Left ventricle myocardium inferior (tissue), 1 donor: ENCODE measurements around the gene INPP5K. TPM values are rescaled to one million over a fixed set of nuclear protein-coding genes. Genes with fewer than 3 reads are reported as not detected.

Source experiments
- DNase-seq: peaks from one replicate; pipeline ENCODE4 v3.0.0-alpha.2; 2020
- H3K27ac ChIP-seq: fragments of 200-600 bp; replicated peaks from 2 replicates; pipeline ENCODE4 v1.8.0; 2021
- H3K27me3 ChIP-seq: fragments of 200-600 bp; 2 replicates; pipeline ENCODE4 v1.8.0; 2021; ENCODE audit warnings: low read depth
- H3K36me3 ChIP-seq: fragments of 200-600 bp; 2 replicates; pipeline ENCODE4 v1.8.0; 2021
- H3K4me1 ChIP-seq: fragments of 200-600 bp; 2 replicates; pipeline ENCODE4 v1.8.0; 2021
- H3K4me3 ChIP-seq: fragments of 200-600 bp; 2 replicates; pipeline ENCODE4 v1.8.0; 2021; ENCODE audit warnings: mild to moderate bottlenecking, moderate library complexity
- H3K9me3 ChIP-seq: fragments of 200-600 bp; replicated peaks from 2 replicates; pipeline ENCODE4 v1.8.0; 2021
- CTCF ChIP-seq: fragments of 200-600 bp; IDR thresholded peaks from 2 replicates; pipeline ENCODE4 v1.8.0; 2021; ENCODE audit warnings: antibody characterized with exemption, mild to moderate bottlenecking, borderline replicate concordance
- intact Hi-C: fragments of 100-400 bp; cut with micrococcal nuclease; formaldehyde crosslinking; loops from one replicate; pipeline ENCODE4 v1.11.0; 2022
- total RNA-seq: library from RNA; stranded (reverse); fragmentation: NEBNext Ultra II Directional; extraction: Animal tissue kit (Norgen Biotek cat#: 25700); gene quantifications from one replicate; pipeline ENCODE4 v1.2.1, GENCODE V29; 2021
- donor health status: DM: no; HTN: yes; CAD: no; lungs with severe emphysema.

The INPP5K gene
- total RNA-seq, 1 donor from 2014 or later = 35.2 TPM

- H3K27ac ChIP-seq = peak overlapping the region; percentile 75
- no peaks in the 10 kb centered on the region for H3K27me3 ChIP-seq
- H3K4me3 ChIP-seq = no peak overlapping the region
- H3K4me1 ChIP-seq = peaks cover 81% of the 10 kb centered on the region
- peaks cover 43% of the 10 kb centered on the region for H3K36me3 ChIP-seq
- peak; percentile 61 for DNase-seq
- no peak for TF ChIP-seq CTCF
- intact Hi-C loops = no loop called here
- H3K9me3 ChIP-seq = no peaks in the 10 kb centered on the region
Measured at GRCh38 chr17:1506649-1507267, 9.7 kb downstream of the INPP5K start.

GRCh38 chr17:1505586-1505985, 10.8 kb downstream of the INPP5K start:
- no peaks in the 10 kb centered on the region for H3K27me3 ChIP-seq
- no peaks in the 10 kb centered on the region for H3K9me3 ChIP-seq
- intact Hi-C loops = no loop called here
- TF ChIP-seq CTCF = no peak
- peaks cover 49% of the 10 kb centered on the region for H3K36me3 ChIP-seq
- H3K4me3 ChIP-seq = no peak overlapping the region
- H3K4me1 ChIP-seq = peaks cover 69% of the 10 kb centered on the region
- H3K27ac ChIP-seq = peak overlapping the region; percentile 75
- DNase-seq = no peak

- Histone ChIP-seq H3K4me3 (no peak overlapping the region), H3K27me3 (no peaks in the 10 kb centered on the region), H3K9me3 (no peaks in the 10 kb centered on the region), H3K4me1 (peaks cover 62% of the 10 kb centered on the region), H3K27ac (peak overlapping the region; percentile 75), H3K36me3 (peaks cover 49% of the 10 kb centered on the region)
- no peak for DNase-seq
- intact Hi-C loops = no loop called here
- TF ChIP-seq CTCF = no peak
Measured at GRCh38 chr17:1504866-1505265, 11.5 kb downstream of the INPP5K start.

- Histone ChIP-seq H3K36me3 (peaks cover 43% of the 10 kb centered on the region), H3K4me1 (peaks cover 60% of the 10 kb centered on the region), H3K4me3 (no peak overlapping the region), H3K27ac (peak overlapping the region; percentile 18), H3K27me3 (no peaks in the 10 kb centered on the region), H3K9me3 (no peaks in the 10 kb centered on the region)
- TF ChIP-seq CTCF = no peak
- intact Hi-C loops = no loop called here
- DNase-seq = no peak
Measured at GRCh38 chr17:1503699-1504098, 12.7 kb downstream of the INPP5K start.

GRCh38 chr17:1498869-1499268, 17.5 kb downstream of the INPP5K start:
- H3K36me3 ChIP-seq = peaks cover 47% of the 10 kb centered on the region
- no peak overlapping the region for H3K4me3 ChIP-seq
- no peak for DNase-seq
- peaks cover 61% of the 10 kb centered on the region for H3K4me1 ChIP-seq
- no peaks in the 10 kb centered on the region for H3K27me3 ChIP-seq
- H3K9me3 ChIP-seq = no peaks in the 10 kb centered on the region
- H3K27ac ChIP-seq = peak overlapping the region; percentile 16
- intact Hi-C loops = no loop called here
- no peak for TF ChIP-seq CTCF

- no peaks in the 10 kb centered on the region for H3K9me3 ChIP-seq
- no peak overlapping the region for H3K4me3 ChIP-seq
- peak overlapping the region; percentile 98 for H3K27ac ChIP-seq
- peaks cover 61% of the 10 kb centered on the region for H3K4me1 ChIP-seq
- DNase-seq = no peak
- H3K36me3 ChIP-seq = peaks cover 47% of the 10 kb centered on the region
- intact Hi-C loops = no loop called here
- TF ChIP-seq CTCF = no peak
- H3K27me3 ChIP-seq = no peaks in the 10 kb centered on the region
Measured at GRCh38 chr17:1498233-1498632, 18.2 kb downstream of the INPP5K start.
